Peyer's patch (tissue), 4 donors: ENCODE data around the gene SPG21.

Source experiments
- POLR2A ChIP-seq, 2 donors: fragments of 450-650 bp; IDR thresholded peaks; one replicate each; pipeline ENCODE4 v1.5.1; 2017; ENCODE audit warnings: antibody characterized with exemption in 2 of 2, mild to moderate bottlenecking in 2 of 2, moderate library complexity in 2 of 2
- TF ChIP-seq, protein P1 (sequence below), 6 experiments: fragments of 450-650 bp in 4 of 6; fragments of 200-600 bp in 2 of 6; sonication (generic) in 1 of 6; IDR thresholded peaks; one replicate each; pipeline ENCODE4 v1.5.1; 2017 to 2019; ENCODE audit warnings: antibody characterized with exemption in 6 of 6, mild to moderate bottlenecking in 3 of 6, moderate library complexity in 1 of 6

GRCh38 chr15:64921711-64922110 lies 68.0 kb downstream of the SPG21 start:
- TF ChIP-seq POLR2A (IDR thresholded peaks at IDR 0.05) = no peak
- TF ChIP-seq, protein P1, sequence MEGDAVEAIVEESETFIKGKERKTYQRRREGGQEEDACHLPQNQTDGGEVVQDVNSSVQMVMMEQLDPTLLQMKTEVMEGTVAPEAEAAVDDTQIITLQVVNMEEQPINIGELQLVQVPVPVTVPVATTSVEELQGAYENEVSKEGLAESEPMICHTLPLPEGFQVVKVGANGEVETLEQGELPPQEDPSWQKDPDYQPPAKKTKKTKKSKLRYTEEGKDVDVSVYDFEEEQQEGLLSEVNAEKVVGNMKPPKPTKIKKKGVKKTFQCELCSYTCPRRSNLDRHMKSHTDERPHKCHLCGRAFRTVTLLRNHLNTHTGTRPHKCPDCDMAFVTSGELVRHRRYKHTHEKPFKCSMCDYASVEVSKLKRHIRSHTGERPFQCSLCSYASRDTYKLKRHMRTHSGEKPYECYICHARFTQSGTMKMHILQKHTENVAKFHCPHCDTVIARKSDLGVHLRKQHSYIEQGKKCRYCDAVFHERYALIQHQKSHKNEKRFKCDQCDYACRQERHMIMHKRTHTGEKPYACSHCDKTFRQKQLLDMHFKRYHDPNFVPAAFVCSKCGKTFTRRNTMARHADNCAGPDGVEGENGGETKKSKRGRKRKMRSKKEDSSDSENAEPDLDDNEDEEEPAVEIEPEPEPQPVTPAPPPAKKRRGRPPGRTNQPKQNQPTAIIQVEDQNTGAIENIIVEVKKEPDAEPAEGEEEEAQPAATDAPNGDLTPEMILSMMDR (IDR thresholded peaks at IDR 0.05) = no peak
